Fibroblast of lung (primary cell): ENCODE data around the gene APOBEC3F. TPM values are rescaled to one million over a fixed set of nuclear protein-coding genes. Genes with fewer than 3 reads are reported as not detected.

Experiments
- DNase-seq, 2 donors: peaks; one replicate each; pipeline versions ENCODE4 v3.0.0 to v3.0.0-alpha.2; 2010; ENCODE audit warnings: low read depth in 2 of 2
- H2AFZ ChIP-seq: 2 replicates; pipeline ENCODE4 v1.5.1; 2012; ENCODE audit warnings: low read length, control low read depth, inconsistent platforms
- H3K27ac ChIP-seq: 2 replicates; pipeline ENCODE4 v1.5.1; 2011; ENCODE audit warnings: low read length, control low read depth; ENCODE audit not compliant: insufficient read depth
- H3K27me3 ChIP-seq: 2 replicates; pipeline ENCODE4 v1.5.1; 2011; ENCODE audit warnings: mild to moderate bottlenecking, low read length; ENCODE audit not compliant: control insufficient read depth, insufficient read depth
- H3K36me3 ChIP-seq: 2 replicates; pipeline ENCODE4 v1.5.1; 2011; ENCODE audit warnings: low read length; ENCODE audit not compliant: control insufficient read depth, insufficient read depth
- H3K4me1 ChIP-seq: 2 replicates; pipeline ENCODE4 v1.5.1; 2011; ENCODE audit warnings: low read length; ENCODE audit not compliant: control insufficient read depth, insufficient read depth; ENCODE audit errors: extremely low read depth
- H3K4me2 ChIP-seq: 2 replicates; pipeline ENCODE4 v1.5.1; 2011; ENCODE audit warnings: low read length, control low read depth; ENCODE audit not compliant: insufficient read depth; ENCODE audit errors: extremely low read depth
- H3K4me3 ChIP-seq, 4 experiments: fragments of 200-600 bp in 1 of 4; sonication (generic) in 1 of 4; replicated peaks in 1 of 4; 2 replicates each; pipeline ENCODE4 v1.5.1; 2011 to 2016; ENCODE audit warnings: low read length in 4 of 4, low read depth in 3 of 4, mild to moderate bottlenecking in 3 of 4, control low read depth in 2 of 4, inconsistent platforms in 1 of 4, mixed read lengths in 1 of 4; ENCODE audit not compliant: insufficient read depth in 1 of 4; ENCODE audit errors: control extremely low read depth in 1 of 4
- H3K79me2 ChIP-seq: 2 replicates; pipeline ENCODE4 v1.5.1; 2012; ENCODE audit warnings: mild to moderate bottlenecking, low read length, inconsistent platforms; ENCODE audit not compliant: control insufficient read depth, insufficient read depth
- H3K9ac ChIP-seq: 2 replicates; pipeline ENCODE4 v1.5.1; 2011; ENCODE audit warnings: mild to moderate bottlenecking, low read length, control low read depth; ENCODE audit not compliant: insufficient read depth
- H3K9me3 ChIP-seq: 2 replicates; pipeline ENCODE4 v1.5.1; 2012; ENCODE audit warnings: low read depth, low read length; ENCODE audit not compliant: control insufficient read depth, insufficient read depth
- H4K20me1 ChIP-seq: 2 replicates; pipeline ENCODE4 v1.5.1; 2011; ENCODE audit warnings: low read length; ENCODE audit not compliant: control insufficient read depth, insufficient read depth; ENCODE audit errors: extremely low read depth
- EZH2 ChIP-seq: IDR thresholded peaks from 2 replicates; pipeline ENCODE4 v1.5.1; 2012; ENCODE audit warnings: low read length, control low read depth, mild to moderate bottlenecking; ENCODE audit errors: missing control alignments
- polyA plus RNA-seq, 2 donors: library from polyadenylated mRNA; depleted of rRNA in 1 of 2; stranded (reverse) in 1 of 2; unstranded in 1 of 2; fragments of >200 nt; gene quantifications; 2 replicates each; pipeline ENCODE4 v1.2.1, GENCODE V29; 2011 to 2012; ENCODE audit warnings: missing spikeins in 1 of 2
- total RNA-seq: library from RNA; depleted of rRNA; stranded (reverse); fragments of >200 nt; gene quantifications from 2 replicates; pipeline ENCODE4 v1.2.1, GENCODE V29; 2014
- TF ChIP-seq, protein P1 (sequence below), 2 donors: IDR thresholded peaks in 1 of 2; conservative IDR thresholded peaks in 1 of 2; 1 replicate in 1 of 2; 2 replicates in 1 of 2; pipeline ENCODE4 v1.5.1; 2011 to 2012; ENCODE audit warnings: low read length in 2 of 2, control low read depth in 1 of 2, inconsistent platforms in 1 of 2, low read depth in 1 of 2, mild to moderate bottlenecking in 1 of 2

The APOBEC3F gene
- total and polyA plus RNA-seq, 2 donors (not counting 1 experiment from before 2014, with no cell fraction given): 6.3 to 7.8 TPM

DNA sequence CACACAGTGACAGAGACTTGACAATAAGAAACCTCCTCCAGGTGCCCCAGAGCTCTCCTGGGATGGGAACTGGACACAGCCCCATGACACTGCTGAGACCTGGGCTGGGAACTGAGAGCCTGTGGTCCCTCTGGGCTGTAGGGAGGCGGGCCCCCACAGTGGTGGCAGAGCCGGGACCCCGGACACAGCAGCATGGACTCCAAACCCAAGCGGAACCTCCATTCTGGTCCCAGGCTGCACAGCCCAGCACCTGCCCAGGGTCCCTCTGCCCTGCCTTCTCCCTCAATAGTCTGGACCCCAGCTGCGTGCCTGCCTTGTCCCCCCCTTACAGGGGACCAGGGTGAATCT is 48.0 kb downstream of the APOBEC3F start:
- DNase-seq: no peak
- no peak for TF ChIP-seq EZH2
- TF ChIP-seq, protein P1, sequence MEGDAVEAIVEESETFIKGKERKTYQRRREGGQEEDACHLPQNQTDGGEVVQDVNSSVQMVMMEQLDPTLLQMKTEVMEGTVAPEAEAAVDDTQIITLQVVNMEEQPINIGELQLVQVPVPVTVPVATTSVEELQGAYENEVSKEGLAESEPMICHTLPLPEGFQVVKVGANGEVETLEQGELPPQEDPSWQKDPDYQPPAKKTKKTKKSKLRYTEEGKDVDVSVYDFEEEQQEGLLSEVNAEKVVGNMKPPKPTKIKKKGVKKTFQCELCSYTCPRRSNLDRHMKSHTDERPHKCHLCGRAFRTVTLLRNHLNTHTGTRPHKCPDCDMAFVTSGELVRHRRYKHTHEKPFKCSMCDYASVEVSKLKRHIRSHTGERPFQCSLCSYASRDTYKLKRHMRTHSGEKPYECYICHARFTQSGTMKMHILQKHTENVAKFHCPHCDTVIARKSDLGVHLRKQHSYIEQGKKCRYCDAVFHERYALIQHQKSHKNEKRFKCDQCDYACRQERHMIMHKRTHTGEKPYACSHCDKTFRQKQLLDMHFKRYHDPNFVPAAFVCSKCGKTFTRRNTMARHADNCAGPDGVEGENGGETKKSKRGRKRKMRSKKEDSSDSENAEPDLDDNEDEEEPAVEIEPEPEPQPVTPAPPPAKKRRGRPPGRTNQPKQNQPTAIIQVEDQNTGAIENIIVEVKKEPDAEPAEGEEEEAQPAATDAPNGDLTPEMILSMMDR (conservative IDR thresholded peaks at IDR 0.05 in 1 of 2, IDR thresholded peaks at IDR 0.05 in 1 of 2; ENCODE audit: low read depth in 1 of 2, low read length in 2 of 2): no peak
- no peak overlapping the region for H2AFZ ChIP-seq

DNA sequence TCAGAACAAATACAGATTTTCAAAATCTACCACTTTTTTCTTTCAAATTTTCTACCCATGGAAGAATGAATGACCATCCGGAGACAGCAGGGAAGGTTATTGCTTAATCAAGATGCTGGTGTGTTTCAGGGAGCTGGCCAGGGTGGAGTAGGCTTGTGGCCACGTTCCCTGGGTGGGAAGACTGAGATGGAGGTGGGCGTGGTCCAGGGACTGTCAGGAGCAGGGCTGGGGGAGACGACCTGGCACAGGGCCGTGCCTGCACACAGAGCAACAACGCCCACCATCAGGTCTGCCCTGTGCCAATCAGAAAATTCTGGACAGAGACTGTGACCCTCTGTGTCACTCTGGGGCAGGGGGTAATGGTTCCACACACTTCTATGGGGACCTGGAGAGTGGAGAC is 49.3 kb downstream of the APOBEC3F start:
- Histone ChIP-seq H3K4me1 (no peaks in the 10 kb centered on the region), H4K20me1 (no peaks in the 10 kb centered on the region), H3K27me3 (peaks cover 4% of the 10 kb centered on the region), H3K9ac (no peak overlapping the region), H2AFZ (no peak overlapping the region), H3K4me2 (no peak overlapping the region), H3K36me3 (no peaks in the 10 kb centered on the region), H3K9me3 (no peaks in the 10 kb centered on the region), H3K27ac (no peak overlapping the region), H3K79me2 (no peaks in the 10 kb centered on the region), H3K4me3 (no peak overlapping the region)
- no peak for TF ChIP-seq EZH2
- TF ChIP-seq, protein P1 (conservative IDR thresholded peaks at IDR 0.05 in 1 of 2, IDR thresholded peaks at IDR 0.05 in 1 of 2; ENCODE audit: low read depth in 1 of 2, low read length in 2 of 2): no peak
- DNase-seq: no peak

More for the DNA sequence above, 48.0 kb downstream of the APOBEC3F start:
- Histone ChIP-seq H3K79me2 (no peaks in the 10 kb centered on the region), H3K4me2 (no peak overlapping the region), H4K20me1 (no peaks in the 10 kb centered on the region), H3K36me3 (no peaks in the 10 kb centered on the region), H3K4me1 (no peaks in the 10 kb centered on the region), H3K9me3 (no peaks in the 10 kb centered on the region), H3K4me3 (no peak overlapping the region), H3K27ac (no peak overlapping the region), H3K27me3 (peaks cover 4% of the 10 kb centered on the region), H3K9ac (no peak overlapping the region)

DNA sequence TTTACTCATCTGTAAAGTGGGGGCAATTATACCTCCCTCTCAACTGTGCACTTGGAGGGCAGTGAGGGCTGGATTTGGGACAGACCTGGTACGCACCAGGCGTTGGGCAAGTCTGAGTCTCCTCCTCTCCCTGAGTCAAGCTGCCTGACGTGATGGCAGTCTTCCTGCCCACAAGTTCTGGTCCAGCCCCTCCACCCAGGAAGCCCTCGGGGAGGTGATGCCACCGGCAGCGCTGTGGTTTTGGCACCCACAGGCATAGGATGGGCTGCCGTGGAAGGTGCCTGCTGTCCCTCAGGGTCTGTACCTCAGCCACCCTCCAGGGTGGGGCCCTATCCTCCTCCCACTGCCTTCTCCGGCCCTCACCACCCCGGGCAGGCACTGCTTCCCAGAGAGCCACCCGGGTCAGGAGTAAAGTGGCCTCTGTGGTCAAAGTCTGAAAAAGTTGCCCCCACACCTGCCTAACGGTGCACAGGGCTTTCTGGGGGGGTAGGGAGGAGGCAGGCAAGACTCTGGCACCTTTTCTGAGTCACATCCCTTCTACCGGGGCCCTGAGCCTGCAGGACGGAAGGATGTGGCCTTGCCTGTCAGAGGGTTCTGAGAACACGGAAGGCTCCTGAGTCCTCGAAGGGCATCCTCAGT is 49.9 kb downstream of the APOBEC3F start:
- no peaks in the 10 kb centered on the region for H4K20me1 ChIP-seq

More for the DNA sequence above, 49.9 kb downstream of the APOBEC3F start:
- TF ChIP-seq EZH2: no peak
- TF ChIP-seq, protein P1 (conservative IDR thresholded peaks at IDR 0.05 in 1 of 2, IDR thresholded peaks at IDR 0.05 in 1 of 2; ENCODE audit: low read depth in 1 of 2, low read length in 2 of 2): no peak
- H3K27ac ChIP-seq: no peak overlapping the region
- H3K4me2 ChIP-seq: no peak overlapping the region
- peaks cover 4% of the 10 kb centered on the region for H3K27me3 ChIP-seq
- no peaks in the 10 kb centered on the region for H3K9me3 ChIP-seq
- no peaks in the 10 kb centered on the region for H3K36me3 ChIP-seq
- H3K79me2 ChIP-seq: no peaks in the 10 kb centered on the region
- no peak overlapping the region for H3K9ac ChIP-seq
- H2AFZ ChIP-seq: no peak overlapping the region
- H3K4me3 ChIP-seq: no peak overlapping the region
- DNase-seq: no peak
- H3K4me1 ChIP-seq: no peaks in the 10 kb centered on the region
